ENCODE measurements around the gene IL17RE. TPM values are rescaled to one million over a fixed set of nuclear protein-coding genes. Genes with fewer than 3 reads are reported as not detected.

The IL17RE gene
- total and polyA plus RNA-seq, 2 of the 13 experiments (the other 11 are each of a cell fraction or from before 2014, with no cell fraction given): 14.5 to 24.1 TPM

DNA sequence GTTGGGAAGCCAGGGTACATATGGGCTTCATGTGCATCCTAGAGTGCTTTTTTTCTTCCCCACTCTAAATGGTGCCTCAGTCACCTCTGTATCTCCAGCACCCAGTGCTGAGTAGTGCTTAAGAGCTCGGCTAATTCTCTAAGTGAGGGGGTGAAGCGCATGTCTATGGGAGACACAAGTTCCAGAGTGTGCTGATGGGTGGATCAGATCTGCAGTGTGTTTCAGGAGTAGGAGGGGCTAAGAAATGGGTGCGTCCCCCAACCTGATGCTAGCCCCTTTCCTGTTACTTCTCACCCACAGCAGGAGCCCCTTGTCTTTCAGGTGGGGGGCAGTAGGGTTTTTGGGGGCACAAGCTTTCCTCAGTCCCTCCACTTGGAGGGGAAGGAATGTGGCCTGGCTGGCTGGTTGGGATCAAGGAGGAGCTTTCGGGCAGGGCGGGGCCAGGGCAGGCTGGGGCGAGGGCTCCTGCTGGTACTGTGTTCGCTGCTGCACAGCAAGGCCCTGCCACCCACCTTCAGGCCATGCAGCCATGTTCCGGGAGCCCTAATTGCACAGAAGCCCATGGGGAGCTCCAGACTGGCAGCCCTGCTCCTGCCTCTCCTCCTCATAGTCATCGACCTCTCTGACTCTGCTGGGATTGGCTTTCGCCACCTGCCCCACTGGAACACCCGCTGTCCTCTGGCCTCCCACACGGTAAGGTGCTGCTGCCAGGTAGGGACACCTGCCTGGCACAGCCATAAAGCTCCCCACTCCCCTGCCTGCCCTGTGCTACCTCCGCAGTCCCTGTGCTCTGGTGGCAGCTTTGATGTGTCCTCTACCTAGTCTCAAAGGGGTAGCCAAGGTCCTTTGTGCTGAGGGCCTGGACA, at the start of gene IL17RE (continued):
- TF ChIP-seq, protein P1, sequence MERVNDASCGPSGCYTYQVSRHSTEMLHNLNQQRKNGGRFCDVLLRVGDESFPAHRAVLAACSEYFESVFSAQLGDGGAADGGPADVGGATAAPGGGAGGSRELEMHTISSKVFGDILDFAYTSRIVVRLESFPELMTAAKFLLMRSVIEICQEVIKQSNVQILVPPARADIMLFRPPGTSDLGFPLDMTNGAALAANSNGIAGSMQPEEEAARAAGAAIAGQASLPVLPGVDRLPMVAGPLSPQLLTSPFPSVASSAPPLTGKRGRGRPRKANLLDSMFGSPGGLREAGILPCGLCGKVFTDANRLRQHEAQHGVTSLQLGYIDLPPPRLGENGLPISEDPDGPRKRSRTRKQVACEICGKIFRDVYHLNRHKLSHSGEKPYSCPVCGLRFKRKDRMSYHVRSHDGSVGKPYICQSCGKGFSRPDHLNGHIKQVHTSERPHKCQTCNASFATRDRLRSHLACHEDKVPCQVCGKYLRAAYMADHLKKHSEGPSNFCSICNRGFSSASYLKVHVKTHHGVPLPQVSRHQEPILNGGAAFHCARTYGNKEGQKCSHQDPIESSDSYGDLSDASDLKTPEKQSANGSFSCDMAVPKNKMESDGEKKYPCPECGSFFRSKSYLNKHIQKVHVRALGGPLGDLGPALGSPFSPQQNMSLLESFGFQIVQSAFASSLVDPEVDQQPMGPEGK (CRISPR knock-in tag; IDR thresholded peaks at IDR 0.05): peak; percentile 69
- TF ChIP-seq PHF8 (CRISPR knock-in tag; IDR thresholded peaks at IDR 0.05): peak; percentile 67
- no peak for TF ChIP-seq ZNF180 (CRISPR knock-in tag; IDR thresholded peaks at IDR 0.05; ENCODE audit: borderline replicate concordance, low read depth)
- TF ChIP-seq, protein P2, sequence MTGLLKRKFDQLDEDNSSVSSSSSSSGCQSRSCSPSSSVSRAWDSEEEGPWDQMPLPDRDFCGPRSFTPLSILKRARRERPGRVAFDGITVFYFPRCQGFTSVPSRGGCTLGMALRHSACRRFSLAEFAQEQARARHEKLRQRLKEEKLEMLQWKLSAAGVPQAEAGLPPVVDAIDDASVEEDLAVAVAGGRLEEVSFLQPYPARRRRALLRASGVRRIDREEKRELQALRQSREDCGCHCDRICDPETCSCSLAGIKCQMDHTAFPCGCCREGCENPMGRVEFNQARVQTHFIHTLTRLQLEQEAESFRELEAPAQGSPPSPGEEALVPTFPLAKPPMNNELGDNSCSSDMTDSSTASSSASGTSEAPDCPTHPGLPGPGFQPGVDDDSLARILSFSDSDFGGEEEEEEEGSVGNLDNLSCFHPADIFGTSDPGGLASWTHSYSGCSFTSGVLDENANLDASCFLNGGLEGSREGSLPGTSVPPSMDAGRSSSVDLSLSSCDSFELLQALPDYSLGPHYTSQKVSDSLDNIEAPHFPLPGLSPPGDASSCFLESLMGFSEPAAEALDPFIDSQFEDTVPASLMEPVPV (CRISPR knock-in tag; IDR thresholded peaks at IDR 0.05): 0 out of 2 replicates have a peak, but pooled peaks have one; percentile 40
- TF ChIP-seq, protein P3, sequence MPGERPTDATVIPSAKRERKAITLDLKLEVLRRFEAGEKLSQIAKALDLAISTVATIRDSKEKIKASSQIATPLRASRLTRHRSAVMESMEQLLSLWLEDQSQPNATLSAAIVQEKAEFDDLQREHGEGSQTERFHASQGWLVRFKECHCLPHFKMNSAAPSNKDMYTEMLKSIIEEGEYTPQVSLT (CRISPR knock-in tag; IDR thresholded peaks at IDR 0.05; ENCODE audit: borderline replicate concordance, low read depth): no peak
- TF ChIP-seq ZSCAN30 (CRISPR knock-in tag; IDR thresholded peaks at IDR 0.05): no peak
- TF ChIP-seq ZNF121 (CRISPR knock-in tag; IDR thresholded peaks at IDR 0.05): no peak
- TF ChIP-seq HNF4G (IDR thresholded peaks at IDR 0.05; ENCODE audit: borderline replicate concordance, low read depth, low read length): no peak
- 0 out of 2 replicates have a peak, but pooled peaks have one; percentile 22 for TF ChIP-seq HNF4G (CRISPR knock-in tag; IDR thresholded peaks at IDR 0.05; ENCODE audit: borderline replicate concordance, low read depth)
- no peak for TF ChIP-seq ZNF672 (CRISPR knock-in tag; IDR thresholded peaks at IDR 0.05)
- TF ChIP-seq ZNF703 (CRISPR knock-in tag; IDR thresholded peaks at IDR 0.05; ENCODE audit: borderline replicate concordance): no peak
- no peak for TF ChIP-seq SNAI1 (CRISPR knock-in tag; IDR thresholded peaks at IDR 0.05; ENCODE audit: borderline replicate concordance)
- no peak for TF ChIP-seq ISL2 (CRISPR knock-in tag; IDR thresholded peaks at IDR 0.05)
- peak; percentile 84 for TF ChIP-seq KDM5B (CRISPR knock-in tag; IDR thresholded peaks at IDR 0.05; ENCODE audit: borderline replicate concordance)
- TF ChIP-seq NFKBIZ (CRISPR knock-in tag; IDR thresholded peaks at IDR 0.05): 0 out of 2 replicates have a peak, but pooled peaks have one; percentile 33
- TF ChIP-seq, protein P4, sequence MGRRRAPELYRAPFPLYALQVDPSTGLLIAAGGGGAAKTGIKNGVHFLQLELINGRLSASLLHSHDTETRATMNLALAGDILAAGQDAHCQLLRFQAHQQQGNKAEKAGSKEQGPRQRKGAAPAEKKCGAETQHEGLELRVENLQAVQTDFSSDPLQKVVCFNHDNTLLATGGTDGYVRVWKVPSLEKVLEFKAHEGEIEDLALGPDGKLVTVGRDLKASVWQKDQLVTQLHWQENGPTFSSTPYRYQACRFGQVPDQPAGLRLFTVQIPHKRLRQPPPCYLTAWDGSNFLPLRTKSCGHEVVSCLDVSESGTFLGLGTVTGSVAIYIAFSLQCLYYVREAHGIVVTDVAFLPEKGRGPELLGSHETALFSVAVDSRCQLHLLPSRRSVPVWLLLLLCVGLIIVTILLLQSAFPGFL (CRISPR knock-in tag; IDR thresholded peaks at IDR 0.05): no peak
- no peak for TF ChIP-seq PHF21A (CRISPR knock-in tag; IDR thresholded peaks at IDR 0.05)
- TF ChIP-seq KAT8 (CRISPR knock-in tag; IDR thresholded peaks at IDR 0.05): no peak
- TF ChIP-seq, protein P5, sequence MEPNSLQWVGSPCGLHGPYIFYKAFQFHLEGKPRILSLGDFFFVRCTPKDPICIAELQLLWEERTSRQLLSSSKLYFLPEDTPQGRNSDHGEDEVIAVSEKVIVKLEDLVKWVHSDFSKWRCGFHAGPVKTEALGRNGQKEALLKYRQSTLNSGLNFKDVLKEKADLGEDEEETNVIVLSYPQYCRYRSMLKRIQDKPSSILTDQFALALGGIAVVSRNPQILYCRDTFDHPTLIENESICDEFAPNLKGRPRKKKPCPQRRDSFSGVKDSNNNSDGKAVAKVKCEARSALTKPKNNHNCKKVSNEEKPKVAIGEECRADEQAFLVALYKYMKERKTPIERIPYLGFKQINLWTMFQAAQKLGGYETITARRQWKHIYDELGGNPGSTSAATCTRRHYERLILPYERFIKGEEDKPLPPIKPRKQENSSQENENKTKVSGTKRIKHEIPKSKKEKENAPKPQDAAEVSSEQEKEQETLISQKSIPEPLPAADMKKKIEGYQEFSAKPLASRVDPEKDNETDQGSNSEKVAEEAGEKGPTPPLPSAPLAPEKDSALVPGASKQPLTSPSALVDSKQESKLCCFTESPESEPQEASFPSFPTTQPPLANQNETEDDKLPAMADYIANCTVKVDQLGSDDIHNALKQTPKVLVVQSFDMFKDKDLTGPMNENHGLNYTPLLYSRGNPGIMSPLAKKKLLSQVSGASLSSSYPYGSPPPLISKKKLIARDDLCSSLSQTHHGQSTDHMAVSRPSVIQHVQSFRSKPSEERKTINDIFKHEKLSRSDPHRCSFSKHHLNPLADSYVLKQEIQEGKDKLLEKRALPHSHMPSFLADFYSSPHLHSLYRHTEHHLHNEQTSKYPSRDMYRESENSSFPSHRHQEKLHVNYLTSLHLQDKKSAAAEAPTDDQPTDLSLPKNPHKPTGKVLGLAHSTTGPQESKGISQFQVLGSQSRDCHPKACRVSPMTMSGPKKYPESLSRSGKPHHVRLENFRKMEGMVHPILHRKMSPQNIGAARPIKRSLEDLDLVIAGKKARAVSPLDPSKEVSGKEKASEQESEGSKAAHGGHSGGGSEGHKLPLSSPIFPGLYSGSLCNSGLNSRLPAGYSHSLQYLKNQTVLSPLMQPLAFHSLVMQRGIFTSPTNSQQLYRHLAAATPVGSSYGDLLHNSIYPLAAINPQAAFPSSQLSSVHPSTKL (CRISPR knock-in tag; IDR thresholded peaks at IDR 0.05): no peak
- no peak for TF ChIP-seq ZMYM4 (CRISPR knock-in tag; IDR thresholded peaks at IDR 0.05)

Data from HepG2 (cell line).